ENCODE results near the gene PCYT2.

Gene PCYT2

DNA sequence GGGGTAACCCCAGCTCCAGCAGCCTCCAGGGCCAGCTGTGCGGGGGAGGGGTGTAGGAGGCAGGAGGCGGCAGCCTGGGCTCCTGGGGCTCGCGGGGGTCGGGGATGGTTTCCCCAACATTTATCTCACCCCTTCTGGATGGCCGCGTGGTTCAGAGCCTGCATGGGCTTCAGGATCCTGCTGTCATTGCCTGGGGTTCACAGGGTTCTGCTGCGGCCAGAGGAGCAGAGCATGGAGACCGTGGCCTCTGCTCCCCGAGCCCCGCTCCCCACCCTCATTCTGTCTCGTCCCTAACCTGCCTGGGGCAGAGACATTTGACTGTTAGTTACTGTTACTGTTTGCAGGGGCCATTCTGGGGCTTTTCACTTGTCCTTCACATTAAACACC, 31.0 kb upstream of the PCYT2 start:
- DNase-seq, result no peak

- peak; percentile 58 for DNase-seq
Measured at GRCh38 chr17:81941484-81942166, 30.4 kb upstream of the PCYT2 start.

- DNase-seq, result peak; percentile 42
Measured at GRCh38 chr17:81940538-81941483, 29.6 kb upstream of the PCYT2 start.

- no peak for DNase-seq
Measured at GRCh38 chr17:81939881-81940385, 28.7 kb upstream of the PCYT2 start.

GRCh38 chr17:81939218-81939617, 28.0 kb upstream of the PCYT2 start:
- DNase-seq, result no peak

DNA sequence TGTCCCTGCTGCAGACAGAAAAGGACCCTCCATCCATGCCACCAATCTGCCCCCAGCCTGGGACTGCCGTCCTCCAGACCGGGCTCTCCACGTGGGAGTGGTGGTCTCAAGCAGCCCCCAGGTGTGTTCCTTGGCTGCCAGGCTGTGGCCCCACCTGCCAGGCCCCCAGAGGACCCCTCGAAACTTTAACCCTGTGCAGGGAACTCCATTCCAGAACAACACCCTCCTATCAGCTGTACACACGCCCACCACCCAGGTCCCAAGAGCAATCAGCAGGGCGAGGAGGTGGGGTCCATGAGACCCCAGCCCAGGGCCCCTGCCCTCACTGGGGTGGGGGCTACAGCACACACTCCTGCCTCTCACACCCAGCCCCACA, 24.5 kb upstream of the PCYT2 start:
- no peak for DNase-seq

DNA sequence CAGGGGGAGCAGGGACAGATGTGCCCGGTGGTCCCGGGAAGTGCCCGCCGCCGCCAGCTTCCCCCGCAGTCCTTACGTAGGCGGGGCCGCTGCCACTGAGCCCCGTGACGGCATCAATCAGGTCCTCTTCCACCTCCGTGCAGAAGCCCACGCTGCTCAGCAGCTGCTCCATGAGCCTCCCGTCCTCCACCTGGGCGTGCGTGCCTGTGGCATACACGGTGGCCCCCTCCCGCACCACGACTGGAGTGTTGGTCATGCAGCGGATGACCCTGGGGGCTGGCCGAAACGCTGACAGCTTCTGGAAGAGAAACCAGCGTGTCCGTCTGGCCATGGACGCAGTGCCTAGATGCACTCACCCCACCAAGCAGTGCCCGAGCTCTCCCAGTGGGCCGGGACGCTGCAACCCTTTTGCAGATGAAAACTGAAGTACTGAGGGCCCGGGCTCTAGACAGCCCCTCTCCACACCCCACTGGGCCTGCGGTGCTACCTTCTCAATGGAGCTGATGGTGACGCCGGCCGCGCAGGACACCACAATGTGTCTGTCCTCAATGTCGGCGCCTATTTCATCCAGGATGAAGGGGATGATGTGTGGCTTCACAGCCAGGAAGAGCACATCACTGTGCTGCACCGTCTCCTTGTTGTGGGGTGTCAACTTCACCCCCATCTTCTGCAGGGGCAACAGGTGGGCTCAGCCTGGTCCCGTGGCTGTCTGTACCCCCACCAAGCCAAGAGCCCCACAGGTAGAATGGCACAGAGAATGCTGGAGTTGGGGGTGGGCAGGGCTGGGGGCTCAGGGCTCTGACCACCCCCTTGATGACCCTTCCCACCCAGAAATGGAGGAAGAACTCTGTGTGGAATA, 23.9 kb upstream of the PCYT2 start:
- no peak for DNase-seq

GRCh38 chr17:81934098-81934757, 23.0 kb upstream of the PCYT2 start:
- DNase-seq, result no peak

DNA sequence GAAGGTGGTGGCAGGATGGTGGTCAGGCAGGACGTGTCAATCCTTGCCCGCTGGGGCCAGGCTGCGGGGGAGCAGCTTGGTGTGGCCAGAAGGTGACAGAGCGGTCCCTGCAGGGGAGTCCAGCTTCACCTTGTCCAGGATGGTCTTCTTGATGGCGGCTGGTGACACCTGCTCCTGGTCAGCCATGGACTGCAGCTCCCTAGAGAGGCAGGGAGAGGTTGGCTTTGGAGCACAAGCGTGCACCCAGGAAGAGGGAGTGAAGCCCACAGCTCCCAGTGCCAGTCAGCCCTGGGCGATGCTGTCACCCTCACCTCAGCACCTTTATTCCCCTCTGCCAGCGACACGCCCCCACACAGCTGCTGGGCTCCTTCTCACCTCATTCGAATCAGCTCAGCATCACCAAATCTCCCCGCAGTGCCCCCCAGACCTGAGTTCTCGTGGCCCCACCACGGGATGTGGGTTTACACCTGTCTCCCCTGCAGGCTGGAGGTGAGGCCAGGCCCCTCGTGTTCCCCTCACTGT, 22.0 kb upstream of the PCYT2 start:
- DNase-seq, result no peak

GRCh38 chr17:81932333-81932983, 21.3 kb upstream of the PCYT2 start:
- DNase-seq, result no peak

DNA sequence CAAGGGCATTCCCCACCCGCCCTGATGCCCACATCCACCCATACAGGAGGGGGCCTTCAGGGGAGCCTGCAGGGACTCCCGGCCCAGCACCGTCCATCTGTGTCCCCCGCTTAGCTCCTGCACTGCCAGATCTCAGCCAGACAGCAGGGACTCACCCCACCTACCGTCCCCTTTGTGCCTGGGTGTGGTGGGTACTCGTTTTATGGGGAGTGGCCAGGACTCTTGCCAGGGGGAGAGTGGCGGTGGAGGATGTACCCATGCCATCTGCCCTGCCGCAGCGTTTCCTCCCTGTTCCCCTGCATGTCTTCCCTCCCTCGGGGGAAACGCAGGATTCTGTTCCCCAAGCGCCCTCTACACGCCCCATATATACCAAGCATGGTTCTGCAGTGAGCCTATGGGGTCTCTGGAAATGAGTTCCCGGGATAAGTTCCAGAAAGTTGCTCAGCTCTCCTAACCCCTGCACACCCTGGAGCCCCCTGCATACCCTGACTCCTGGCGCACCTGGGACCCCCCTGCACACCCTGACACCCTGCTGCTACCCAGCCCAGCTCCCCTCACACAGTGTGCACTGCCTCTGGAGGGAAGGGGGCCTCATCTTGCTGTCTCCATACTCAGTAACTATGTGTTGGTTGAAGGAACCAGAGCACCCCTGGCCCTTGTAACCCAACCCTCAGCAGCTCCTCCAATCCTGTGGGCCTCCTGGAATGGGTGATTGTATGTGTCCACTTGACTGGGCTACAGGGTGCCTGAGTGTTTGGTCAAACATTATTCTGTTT, 20.5 kb upstream of the PCYT2 start:
- DNase-seq, result no peak

GRCh38 chr17:81931189-81931556, 20.0 kb upstream of the PCYT2 start:
- DNase-seq, result peak; percentile 41

DNA sequence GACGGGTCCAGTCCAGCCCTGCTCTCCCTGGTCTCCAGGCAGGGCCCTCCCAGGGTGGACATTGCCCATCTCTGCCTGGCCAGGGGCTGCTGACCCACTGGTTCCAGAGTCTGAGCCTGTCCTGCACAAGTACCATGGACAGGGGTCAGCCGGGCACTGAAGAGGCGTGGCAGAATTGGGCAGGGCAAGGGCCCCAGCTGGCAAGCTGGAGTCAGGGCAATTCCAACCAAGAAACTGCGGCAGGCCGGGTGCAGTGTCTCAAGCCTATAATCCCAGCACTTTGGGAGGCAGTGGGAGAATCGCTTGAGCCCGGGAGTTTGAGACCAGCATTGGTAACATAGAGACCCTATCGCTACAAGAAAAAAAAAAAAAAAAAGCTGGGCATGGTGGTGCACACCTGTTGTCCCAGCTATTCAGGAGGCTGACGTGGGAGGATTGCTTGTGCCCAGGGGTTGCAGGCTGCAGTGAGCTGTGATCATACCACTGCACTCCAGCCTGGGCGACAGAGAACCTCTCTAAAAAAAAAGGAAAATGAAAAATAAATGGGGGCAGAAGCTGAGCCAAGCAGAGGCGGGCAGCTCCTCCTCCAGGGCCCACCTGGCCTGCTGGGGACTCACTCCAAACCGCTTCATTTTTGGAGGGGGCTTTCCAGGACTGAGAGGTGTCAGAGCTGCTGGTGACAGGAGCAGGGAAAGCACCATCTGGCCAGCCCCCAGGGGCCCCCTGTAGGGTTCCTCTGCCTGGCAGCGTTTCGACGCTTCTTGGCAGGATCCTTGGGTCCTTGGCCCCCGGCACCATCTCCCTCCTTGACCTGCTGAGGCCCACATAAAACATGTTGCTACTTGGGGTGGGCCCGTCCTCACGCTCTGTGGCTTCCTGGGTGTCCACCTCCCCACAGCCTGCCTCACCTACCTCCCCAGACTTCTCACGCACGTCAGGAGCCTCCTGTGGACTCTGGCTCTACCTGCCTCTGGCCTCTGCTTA, 19.2 kb upstream of the PCYT2 start:
- peak; percentile 48 for DNase-seq

DNA sequence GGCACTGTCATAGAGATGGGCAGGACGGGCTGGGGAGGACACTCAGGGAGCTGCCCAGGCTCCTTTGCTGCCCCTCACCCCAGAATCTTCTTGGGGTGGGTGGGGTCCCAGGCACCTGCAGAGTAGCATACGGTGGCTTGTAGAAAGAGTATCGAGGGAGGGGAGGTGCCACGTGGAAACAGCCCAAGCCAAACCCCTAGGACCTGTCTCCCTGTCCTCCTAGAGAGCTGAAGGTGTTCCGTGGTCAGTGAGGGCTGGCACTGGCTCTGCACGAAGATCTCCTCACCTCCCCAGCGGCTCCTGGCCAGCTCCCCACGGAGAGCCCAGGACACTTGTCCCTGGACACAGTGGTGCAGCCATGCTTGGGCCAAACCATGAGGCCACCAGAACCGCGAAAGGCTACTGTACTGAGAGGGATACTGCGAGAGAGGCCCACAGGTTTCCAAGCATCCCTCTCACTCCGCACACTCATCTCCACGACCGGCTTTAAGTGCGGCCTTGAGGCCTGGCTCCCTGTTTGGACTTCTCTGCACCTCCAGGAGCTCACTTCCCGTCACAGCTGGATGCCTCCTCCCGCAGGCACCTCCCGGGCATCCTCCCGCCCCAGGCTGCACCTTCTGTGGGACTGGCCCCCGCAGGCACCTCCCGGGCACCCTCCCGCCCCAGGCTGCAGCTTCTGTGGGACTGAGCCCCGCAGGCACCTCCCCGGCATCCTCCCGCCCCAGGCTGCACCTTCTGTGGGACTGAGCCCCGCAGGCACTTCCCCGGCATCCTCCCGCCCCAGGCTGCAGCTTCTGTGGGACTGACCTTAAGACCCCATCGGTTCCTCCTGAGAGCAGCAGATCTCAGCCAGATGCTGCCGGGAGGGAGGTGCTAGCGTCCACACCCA, 18.3 kb upstream of the PCYT2 start:
- DNase-seq, result no peak

DNA sequence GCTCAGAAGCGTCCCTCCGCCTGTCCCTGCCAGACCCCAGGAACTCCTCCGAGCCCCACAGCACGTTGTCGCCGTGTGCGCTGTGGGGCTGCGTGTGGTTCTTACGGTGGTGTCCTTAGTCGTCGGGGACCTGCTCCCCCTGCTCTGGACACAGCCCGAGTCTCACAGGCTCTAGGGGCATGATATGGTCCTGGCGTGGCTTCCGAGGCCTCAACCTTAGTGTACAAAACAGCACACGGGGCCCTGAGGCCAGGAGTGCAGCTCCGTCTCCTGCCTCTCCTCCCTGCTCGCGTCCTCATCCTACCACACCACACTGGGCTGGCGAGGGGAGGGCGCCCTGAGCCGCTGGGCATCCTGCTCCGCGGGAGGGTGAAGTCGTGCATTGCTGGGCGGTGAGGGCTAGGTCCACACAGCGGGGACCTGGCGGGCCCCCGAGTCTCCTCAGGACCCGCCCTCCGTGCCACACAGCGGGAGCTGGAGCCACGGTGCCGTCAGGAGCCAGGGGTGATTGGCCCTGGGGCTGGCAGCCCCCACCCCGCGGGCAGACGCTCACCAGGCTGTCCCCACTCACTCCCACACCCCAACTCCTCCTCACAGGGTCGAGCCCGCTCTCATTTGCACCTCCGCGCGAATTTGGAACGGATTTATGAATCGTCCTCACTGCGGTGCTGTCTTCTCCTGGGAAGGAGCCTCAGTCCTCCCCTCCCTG, 17.5 kb upstream of the PCYT2 start:
- DNase-seq, result peak; percentile 38

GRCh38 chr17:81927653-81928543, 16.7 kb upstream of the PCYT2 start, which contains the start of gene MAFG:
Gene MAFG, minus strand, starts transcription at chr17:81927735. Its CDS starts 4,550 bp downstream, at chr17:81923185.
- DNase-seq, result peak; percentile 97

Measured in left hindlimb (tissue), 1 donor.